ENCODE data around the gene TBXAS1.
"Not testable (repeated sequence)": the region's sequence is repeated elsewhere in the genome, so short reads cannot be mapped to it uniquely, and the experiment has no call there.

The TBXAS1 gene

GRCh38 chr7:139827042-139827441 is 2.0 kb upstream of the TBXAS1 start:
- no peak for DNase-seq (ENCODE audit: low read depth)
- Histone ChIP-seq H3K4me3 (ENCODE audit: low read length) (no peak overlapping the region), H3K9ac (ENCODE audit: low read length) (no peak overlapping the region), H3K4me1 (ENCODE audit: control insufficient read depth, insufficient read depth, low read length) (peaks cover 9% of the 10 kb centered on the region), H3K36me3 (ENCODE audit: control insufficient read depth, insufficient read depth, low read length, severe bottlenecking) (no peaks in the 10 kb centered on the region), H3K27me3 (replicated peaks; ENCODE audit: control insufficient read depth, insufficient read depth, low read length) (peaks cover 19% of the 10 kb centered on the region), H3K9me3 (ENCODE audit: control insufficient read depth, low read length) (no peaks in the 10 kb centered on the region)

- no peak overlapping the region for H3K9ac ChIP-seq (ENCODE audit: low read length)
- peaks cover 9% of the 10 kb centered on the region for H3K4me1 ChIP-seq (ENCODE audit: control insufficient read depth, insufficient read depth, low read length)
- no peaks in the 10 kb centered on the region for H3K36me3 ChIP-seq (ENCODE audit: control insufficient read depth, insufficient read depth, low read length, severe bottlenecking)
- no peak for DNase-seq (ENCODE audit: low read depth)
- no peak overlapping the region for H3K4me3 ChIP-seq (ENCODE audit: low read length)
- peaks cover 5% of the 10 kb centered on the region for H3K27me3 ChIP-seq (replicated peaks; ENCODE audit: control insufficient read depth, insufficient read depth, low read length)
- no peaks in the 10 kb centered on the region for H3K9me3 ChIP-seq (ENCODE audit: control insufficient read depth, low read length)
Observed at GRCh38 chr7:139828446-139828845, 618 bp upstream of the TBXAS1 start.

- Histone ChIP-seq H3K9me3 (ENCODE audit: control insufficient read depth, low read length) (peaks cover 7% of the 10 kb centered on the region), H3K36me3 (ENCODE audit: control insufficient read depth, insufficient read depth, low read length, severe bottlenecking) (no peaks in the 10 kb centered on the region), H3K9ac (ENCODE audit: low read length) (no peak overlapping the region), H3K4me1 (ENCODE audit: control insufficient read depth, insufficient read depth, low read length) (peaks cover 9% of the 10 kb centered on the region), H3K4me3 (ENCODE audit: low read length) (no peak overlapping the region), H3K27me3 (replicated peaks; ENCODE audit: control insufficient read depth, insufficient read depth, low read length) (no peaks in the 10 kb centered on the region)
- peak; percentile 37 for DNase-seq (ENCODE audit: low read depth)
Observed at GRCh38 chr7:139829775-139830117, 682 bp downstream of the TBXAS1 start.

- no peak for DNase-seq (ENCODE audit: low read depth)
- peaks cover 7% of the 10 kb centered on the region for H3K9me3 ChIP-seq (ENCODE audit: control insufficient read depth, low read length)
- H3K9ac ChIP-seq (ENCODE audit: low read length) = no peak overlapping the region
- no peaks in the 10 kb centered on the region for H3K36me3 ChIP-seq (ENCODE audit: control insufficient read depth, insufficient read depth, low read length, severe bottlenecking)
- peaks cover 9% of the 10 kb centered on the region for H3K4me1 ChIP-seq (ENCODE audit: control insufficient read depth, insufficient read depth, low read length)
- H3K4me3 ChIP-seq (ENCODE audit: low read length) = no peak overlapping the region
- no peaks in the 10 kb centered on the region for H3K27me3 ChIP-seq (replicated peaks; ENCODE audit: control insufficient read depth, insufficient read depth, low read length)
Observed at GRCh38 chr7:139830292-139830691, 1.2 kb downstream of the TBXAS1 start.

GRCh38 chr7:139830782-139831501 is 1.9 kb downstream of the TBXAS1 start:
- DNase-seq (ENCODE audit: low read depth) = no peak
- Histone ChIP-seq H3K27me3 (replicated peaks; ENCODE audit: control insufficient read depth, insufficient read depth, low read length) (no peaks in the 10 kb centered on the region), H3K36me3 (ENCODE audit: control insufficient read depth, insufficient read depth, low read length, severe bottlenecking) (no peaks in the 10 kb centered on the region), H3K4me1 (ENCODE audit: control insufficient read depth, insufficient read depth, low read length) (peaks cover 4% of the 10 kb centered on the region), H3K9ac (ENCODE audit: low read length) (no peak overlapping the region), H3K4me3 (ENCODE audit: low read length) (no peak overlapping the region), H3K9me3 (ENCODE audit: control insufficient read depth, low read length) (peaks cover 7% of the 10 kb centered on the region)

GRCh38 chr7:139835848-139836247 is 6.8 kb downstream of the TBXAS1 start:
- Histone ChIP-seq H3K27me3 (replicated peaks; ENCODE audit: control insufficient read depth, insufficient read depth, low read length) (peaks cover 12% of the 10 kb centered on the region), H3K9me3 (ENCODE audit: control insufficient read depth, low read length) (peaks cover 15% of the 10 kb centered on the region)
- not testable (repeated sequence) for H3K36me3 ChIP-seq (ENCODE audit: control insufficient read depth, insufficient read depth, low read length, severe bottlenecking); DNase-seq (ENCODE audit: low read depth); H3K4me1 ChIP-seq (ENCODE audit: control insufficient read depth, insufficient read depth, low read length); H3K9ac ChIP-seq (ENCODE audit: low read length); H3K4me3 ChIP-seq (ENCODE audit: low read length)

- Histone ChIP-seq H3K9me3 (ENCODE audit: control insufficient read depth, low read length) (peaks cover 15% of the 10 kb centered on the region), H3K27me3 (replicated peaks; ENCODE audit: control insufficient read depth, insufficient read depth, low read length) (peaks cover 14% of the 10 kb centered on the region)
- not testable (repeated sequence) for H3K9ac ChIP-seq (ENCODE audit: low read length); DNase-seq (ENCODE audit: low read depth); H3K4me1 ChIP-seq (ENCODE audit: control insufficient read depth, insufficient read depth, low read length); H3K4me3 ChIP-seq (ENCODE audit: low read length); H3K36me3 ChIP-seq (ENCODE audit: control insufficient read depth, insufficient read depth, low read length, severe bottlenecking)
Observed at GRCh38 chr7:139837291-139837690, 8.2 kb downstream of the TBXAS1 start.

GRCh38 chr7:139838276-139838675 is 9.2 kb downstream of the TBXAS1 start:
- Histone ChIP-seq H3K9ac (ENCODE audit: low read length) (no peak overlapping the region), H3K9me3 (ENCODE audit: control insufficient read depth, low read length) (peaks cover 15% of the 10 kb centered on the region), H3K27me3 (replicated peaks; ENCODE audit: control insufficient read depth, insufficient read depth, low read length) (peaks cover 14% of the 10 kb centered on the region), H3K4me1 (ENCODE audit: control insufficient read depth, insufficient read depth, low read length) (no peaks in the 10 kb centered on the region), H3K36me3 (ENCODE audit: control insufficient read depth, insufficient read depth, low read length, severe bottlenecking) (no peaks in the 10 kb centered on the region), H3K4me3 (ENCODE audit: low read length) (no peak overlapping the region)
- DNase-seq (ENCODE audit: low read depth) = no peak

- H3K27me3 ChIP-seq (replicated peaks; ENCODE audit: control insufficient read depth, insufficient read depth, low read length) = peaks cover 16% of the 10 kb centered on the region
- no peak for DNase-seq (ENCODE audit: low read depth)
Observed at GRCh38 chr7:139838876-139839275, 9.8 kb downstream of the TBXAS1 start.

GRCh38 chr7:139840776-139841175 is 11.7 kb downstream of the TBXAS1 start:
- no peaks in the 10 kb centered on the region for H3K36me3 ChIP-seq (ENCODE audit: control insufficient read depth, insufficient read depth, low read length, severe bottlenecking)
- DNase-seq (ENCODE audit: low read depth) = no peak
- peaks cover 31% of the 10 kb centered on the region for H3K27me3 ChIP-seq (replicated peaks; ENCODE audit: control insufficient read depth, insufficient read depth, low read length)
- no peaks in the 10 kb centered on the region for H3K4me1 ChIP-seq (ENCODE audit: control insufficient read depth, insufficient read depth, low read length)
- H3K9ac ChIP-seq (ENCODE audit: low read length) = no peak overlapping the region
- no peak overlapping the region for H3K4me3 ChIP-seq (ENCODE audit: low read length)
- peaks cover 8% of the 10 kb centered on the region for H3K9me3 ChIP-seq (ENCODE audit: control insufficient read depth, low read length)

More at GRCh38 chr7:139838876-139839275, 9.8 kb downstream of the TBXAS1 start:
- H3K4me3 ChIP-seq (ENCODE audit: low read length) = no peak overlapping the region
- no peaks in the 10 kb centered on the region for H3K36me3 ChIP-seq (ENCODE audit: control insufficient read depth, insufficient read depth, low read length, severe bottlenecking)
- H3K4me1 ChIP-seq (ENCODE audit: control insufficient read depth, insufficient read depth, low read length) = no peaks in the 10 kb centered on the region
- peaks cover 14% of the 10 kb centered on the region for H3K9me3 ChIP-seq (ENCODE audit: control insufficient read depth, low read length)
- no peak overlapping the region for H3K9ac ChIP-seq (ENCODE audit: low read length)

GRCh38 chr7:139842401-139843210 is 13.5 kb downstream of the TBXAS1 start:
- no peak overlapping the region for H3K4me3 ChIP-seq (ENCODE audit: low read length)
- no peak overlapping the region for H3K9ac ChIP-seq (ENCODE audit: low read length)
- no peak for DNase-seq (ENCODE audit: low read depth)
- H3K27me3 ChIP-seq (replicated peaks; ENCODE audit: control insufficient read depth, insufficient read depth, low read length) = peaks cover 35% of the 10 kb centered on the region
- no peaks in the 10 kb centered on the region for H3K36me3 ChIP-seq (ENCODE audit: control insufficient read depth, insufficient read depth, low read length, severe bottlenecking)
- peaks cover 4% of the 10 kb centered on the region for H3K4me1 ChIP-seq (ENCODE audit: control insufficient read depth, insufficient read depth, low read length)
- H3K9me3 ChIP-seq (ENCODE audit: control insufficient read depth, low read length) = peaks cover under 1% of the 10 kb centered on the region

Measured in adipocyte (in vitro differentiated cells).